HepG2 (cell line): ENCODE results near the gene CAPZA2. TPM values are rescaled to one million over a fixed set of nuclear protein-coding genes. Genes with fewer than 3 reads are reported as not detected.

Experiments used
- AHR ChIP-seq: IDR thresholded peaks from 2 replicates; pipeline ENCODE4 v1.6.1; 2018; ENCODE audit warnings: missing genetic modification reagents, missing compliant biosample characterization
- ARID4A ChIP-seq: sonication (generic); formaldehyde crosslinking; IDR thresholded peaks from 2 replicates; pipeline ENCODE4 v1.5.0; 2020; ENCODE audit warnings: mild to moderate bottlenecking, missing genetic modification reagents, borderline replicate concordance
- ATF7-NPFF ChIP-seq: sonication (generic); formaldehyde crosslinking; IDR thresholded peaks from 2 replicates; pipeline ENCODE4 v1.8.1; 2023; ENCODE audit warnings: mild to moderate bottlenecking, low read depth, missing genetic modification reagents, moderate library complexity
- CBFB ChIP-seq: sonication (generic); formaldehyde crosslinking; IDR thresholded peaks from 2 replicates; pipeline ENCODE4 v1.4.0; 2020; ENCODE audit warnings: missing genetic modification reagents
- ELF3 ChIP-seq: IDR thresholded peaks from 2 replicates; pipeline ENCODE4 v1.6.1; 2016; ENCODE audit warnings: missing genetic modification reagents, missing compliant biosample characterization
- KLF6 ChIP-seq: IDR thresholded peaks from 2 replicates; pipeline ENCODE4 v1.8.0; 2016; ENCODE audit warnings: missing biosample characterization, missing genetic modification reagents
- MIER2 ChIP-seq: IDR thresholded peaks from 2 replicates; pipeline ENCODE4 v1.6.1; 2016; ENCODE audit warnings: missing biosample characterization, missing genetic modification reagents
- RBAK ChIP-seq: sonication (generic); formaldehyde crosslinking; IDR thresholded peaks from 2 replicates; pipeline ENCODE4 v1.5.1; 2020; ENCODE audit warnings: mild to moderate bottlenecking, missing genetic modification reagents
- SMAD1 ChIP-seq: sonication (generic); formaldehyde crosslinking; IDR thresholded peaks from 2 replicates; pipeline ENCODE4 v1.4.0; 2020; ENCODE audit warnings: missing genetic modification reagents, low read depth, mild to moderate bottlenecking, borderline replicate concordance
- SNAI1 ChIP-seq: sonication (generic); formaldehyde crosslinking; IDR thresholded peaks from 2 replicates; pipeline ENCODE4 v1.5.0; 2020; ENCODE audit warnings: mild to moderate bottlenecking, missing genetic modification reagents, borderline replicate concordance
- THAP11 ChIP-seq: IDR thresholded peaks from 2 replicates; pipeline ENCODE4 v1.6.1; 2016; ENCODE audit warnings: missing biosample characterization, missing genetic modification reagents
- ZFY ChIP-seq: sonication (generic); formaldehyde crosslinking; IDR thresholded peaks from 2 replicates; pipeline ENCODE4 v1.4.0; 2020; ENCODE audit warnings: missing genetic modification reagents
- ZNF12 ChIP-seq: sonication (generic); formaldehyde crosslinking; IDR thresholded peaks from 2 replicates; pipeline ENCODE4 v1.5.0; 2020; ENCODE audit warnings: missing genetic modification reagents
- ZNF232 ChIP-seq: sonication (generic); formaldehyde crosslinking; IDR thresholded peaks from 2 replicates; pipeline ENCODE4 v1.4.0; 2020; ENCODE audit warnings: missing genetic modification reagents, borderline replicate concordance
- ZNF253 ChIP-seq: sonication (generic); formaldehyde crosslinking; IDR thresholded peaks from 2 replicates; pipeline ENCODE4 v1.8.0; 2022; ENCODE audit warnings: mild to moderate bottlenecking, missing genetic modification reagents, borderline replicate concordance
- ZNF639 ChIP-seq: conservative IDR thresholded peaks from 2 replicates; pipeline ENCODE4 v1.6.1; 2018; ENCODE audit warnings: missing genetic modification reagents
- ZNF709 ChIP-seq: sonication (generic); formaldehyde crosslinking; IDR thresholded peaks from 2 replicates; pipeline ENCODE4 v1.5.0; 2020; ENCODE audit warnings: mild to moderate bottlenecking, missing genetic modification reagents
- ZNF772 ChIP-seq: sonication (generic); formaldehyde crosslinking; IDR thresholded peaks from 2 replicates; pipeline ENCODE4 v1.5.0; 2020; ENCODE audit warnings: mild to moderate bottlenecking, missing genetic modification reagents
- ZNF816 ChIP-seq: sonication (generic); formaldehyde crosslinking; IDR thresholded peaks from 2 replicates; pipeline ENCODE4 v1.8.0; 2022; ENCODE audit warnings: missing genetic modification reagents, mild to moderate bottlenecking, borderline replicate concordance
- ZNF850 ChIP-seq: sonication (generic); formaldehyde crosslinking; conservative IDR thresholded peaks from 2 replicates; pipeline ENCODE4 v1.9.0; 2021; ENCODE audit warnings: mild to moderate bottlenecking, missing genetic modification reagents
- polyA plus RNA-seq, 8 experiments: library from polyadenylated mRNA; depleted of rRNA in 3 of 8; stranded (reverse) in 7 of 8; unstranded in 1 of 8; fragments of >200 nt; fragmentation: Illumina TruSeq in 4 of 8; extraction: Trizol in 4 of 8; gene quantifications; 2 replicates each; pipeline versions ENCODE4 v1.2.1 to v1.2.3, GENCODE V29; 2011 to 2016; ENCODE audit warnings: low read depth in 4 of 8, missing spikeins in 1 of 8, mixed read lengths in 1 of 8; ENCODE audit not compliant: insufficient read depth in 1 of 8
- total RNA-seq, 5 experiments: library from RNA; depleted of rRNA; stranded (reverse); fragments of >200 nt; fragmentation: Illumina TruSeq; extraction: Trizol; gene quantifications; 2 replicates each; pipeline ENCODE4 v1.2.3, GENCODE V29; 2016; ENCODE audit warnings: low read depth in 1 of 5
- TF ChIP-seq, protein P1 (sequence below): sonication (generic); formaldehyde crosslinking; conservative IDR thresholded peaks from 2 replicates; pipeline ENCODE4 v1.8.0; 2022; ENCODE audit warnings: missing genetic modification reagents
- TF ChIP-seq, protein P2 (sequence below): sonication (generic); formaldehyde crosslinking; IDR thresholded peaks from 2 replicates; pipeline ENCODE4 v1.4.0; 2020; ENCODE audit warnings: missing genetic modification reagents

The CAPZA2 gene
- total and polyA plus RNA-seq, 2 of the 13 experiments (the other 11 are each of a cell fraction or from before 2014, with no cell fraction given) = 38.4 to 199 TPM

DNA sequence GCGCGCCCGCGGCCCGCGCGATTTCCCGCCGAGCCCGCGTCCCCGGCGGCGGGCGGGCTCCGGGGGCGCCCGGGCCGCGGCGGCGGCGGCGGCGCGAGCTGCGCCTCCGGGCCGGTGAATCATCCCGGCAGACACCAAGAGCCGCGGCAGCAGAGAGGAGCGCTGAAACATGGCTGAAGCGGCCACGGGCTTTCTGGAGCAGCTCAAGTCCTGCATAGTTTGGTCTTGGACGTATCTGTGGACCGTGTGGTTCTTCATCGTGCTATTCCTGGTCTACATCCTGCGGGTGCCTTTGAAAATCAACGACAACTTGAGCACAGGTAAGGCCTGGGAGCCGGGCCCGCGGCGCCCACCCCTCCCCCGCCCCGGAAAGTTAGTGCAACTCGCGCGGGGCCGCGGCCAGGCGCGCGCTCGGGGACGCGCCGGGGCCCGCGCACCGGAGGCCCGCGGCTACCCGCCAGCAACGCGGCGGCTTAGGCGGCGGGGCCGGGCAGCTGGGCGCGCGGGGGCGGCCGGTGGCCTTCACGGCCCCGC is 91.1 kb downstream of the CAPZA2 start, which contains the start of gene ST7 (continued):
- TF ChIP-seq ZNF639 (CRISPR knock-in tag) (0 out of 2 replicates have a peak, but pooled peaks have one; percentile 64), SMAD1 (CRISPR knock-in tag) (no peak), ZNF772 (peak; percentile 38; the same call in 1 of the 2 replicates), ZNF12 (CRISPR knock-in tag) (no peak), THAP11 (CRISPR knock-in tag) (no peak), ZNF253 (CRISPR knock-in tag) (no peak), KLF6 (CRISPR knock-in tag) (no peak), ELF3 (CRISPR knock-in tag) (0 out of 2 replicates have a peak, but pooled peaks have one; percentile 5), MIER2 (CRISPR knock-in tag) (no peak), ZNF816 (CRISPR knock-in tag) (no peak; the same call in 1 of the 2 replicates), ZNF850 (no peak), ZNF232 (CRISPR knock-in tag) (no peak), ARID4A (CRISPR knock-in tag) (no peak; the same call in 1 of the 2 replicates), ZFY (CRISPR knock-in tag) (peak; percentile 79), ZNF709 (no peak), AHR (no peak), RBAK (CRISPR knock-in tag) (no peak), SNAI1 (CRISPR knock-in tag) (no peak), CBFB (CRISPR knock-in tag) (no peak), ATF7-NPFF (CRISPR knock-in tag) (no peak)
- TF ChIP-seq, protein P1, sequence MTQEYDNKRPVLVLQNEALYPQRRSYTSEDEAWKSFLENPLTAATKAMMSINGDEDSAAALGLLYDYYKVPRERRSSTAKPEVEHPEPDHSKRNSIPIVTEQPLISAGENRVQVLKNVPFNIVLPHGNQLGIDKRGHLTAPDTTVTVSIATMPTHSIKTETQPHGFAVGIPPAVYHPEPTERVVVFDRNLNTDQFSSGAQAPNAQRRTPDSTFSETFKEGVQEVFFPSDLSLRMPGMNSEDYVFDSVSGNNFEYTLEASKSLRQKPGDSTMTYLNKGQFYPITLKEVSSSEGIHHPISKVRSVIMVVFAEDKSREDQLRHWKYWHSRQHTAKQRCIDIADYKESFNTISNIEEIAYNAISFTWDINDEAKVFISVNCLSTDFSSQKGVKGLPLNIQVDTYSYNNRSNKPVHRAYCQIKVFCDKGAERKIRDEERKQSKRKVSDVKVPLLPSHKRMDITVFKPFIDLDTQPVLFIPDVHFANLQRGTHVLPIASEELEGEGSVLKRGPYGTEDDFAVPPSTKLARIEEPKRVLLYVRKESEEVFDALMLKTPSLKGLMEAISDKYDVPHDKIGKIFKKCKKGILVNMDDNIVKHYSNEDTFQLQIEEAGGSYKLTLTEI = no peak
- TF ChIP-seq, protein P2, sequence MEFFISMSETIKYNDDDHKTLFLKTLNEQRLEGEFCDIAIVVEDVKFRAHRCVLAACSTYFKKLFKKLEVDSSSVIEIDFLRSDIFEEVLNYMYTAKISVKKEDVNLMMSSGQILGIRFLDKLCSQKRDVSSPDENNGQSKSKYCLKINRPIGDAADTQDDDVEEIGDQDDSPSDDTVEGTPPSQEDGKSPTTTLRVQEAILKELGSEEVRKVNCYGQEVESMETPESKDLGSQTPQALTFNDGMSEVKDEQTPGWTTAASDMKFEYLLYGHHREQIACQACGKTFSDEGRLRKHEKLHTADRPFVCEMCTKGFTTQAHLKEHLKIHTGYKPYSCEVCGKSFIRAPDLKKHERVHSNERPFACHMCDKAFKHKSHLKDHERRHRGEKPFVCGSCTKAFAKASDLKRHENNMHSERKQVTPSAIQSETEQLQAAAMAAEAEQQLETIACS (CRISPR knock-in tag) = peak; percentile 92
